Stomach (tissue), 4 donors: Measurements from ENCODE around the gene GNG7.

Experiments
- CTCF ChIP-seq, 7 experiments: fragments of 450-650 bp in 4 of 7; fragments of 200-600 bp in 3 of 7; sonication (generic) in 3 of 7; IDR thresholded peaks; one replicate each; pipeline ENCODE4 v1.5.1; 2016 to 2019; ENCODE audit warnings: antibody characterized with exemption in 7 of 7, control low read depth in 2 of 7, mild to moderate bottlenecking in 1 of 7
- EP300 ChIP-seq: sonication (generic); formaldehyde crosslinking; IDR thresholded peaks from one replicate; pipeline ENCODE4 v1.6.1; 2017; ENCODE audit warnings: antibody characterized with exemption
- POLR2A ChIP-seq, 4 donors: fragments of 450-650 bp; IDR thresholded peaks; one replicate each; pipeline ENCODE4 v1.6.1; 2016; ENCODE audit warnings: antibody characterized with exemption in 4 of 4, control low read depth in 2 of 4, mild to moderate bottlenecking in 1 of 4, moderate library complexity in 1 of 4

GRCh38 chr19:2464389-2464788, 238.1 kb downstream of the GNG7 start:
- no peak for TF ChIP-seq CTCF (IDR thresholded peaks at IDR 0.05)
- no peak for TF ChIP-seq POLR2A (IDR thresholded peaks at IDR 0.05)
- TF ChIP-seq EP300, result no peak
